ENCODE measurements around the gene TCF12. TPM values are rescaled to one million over a fixed set of nuclear protein-coding genes. Genes with fewer than 3 reads are reported as not detected.

Gene TCF12
- total RNA-seq, 2 experiments from 2014 or later = 63.7 to 64.6 TPM

GRCh38 chr15:57253082-57253481 is 334.6 kb downstream of the TCF12 start:
- H3K4me1 Mint-ChIP-seq (ENCODE audit: low read depth) = no peaks in the 10 kb centered on the region

DNA sequence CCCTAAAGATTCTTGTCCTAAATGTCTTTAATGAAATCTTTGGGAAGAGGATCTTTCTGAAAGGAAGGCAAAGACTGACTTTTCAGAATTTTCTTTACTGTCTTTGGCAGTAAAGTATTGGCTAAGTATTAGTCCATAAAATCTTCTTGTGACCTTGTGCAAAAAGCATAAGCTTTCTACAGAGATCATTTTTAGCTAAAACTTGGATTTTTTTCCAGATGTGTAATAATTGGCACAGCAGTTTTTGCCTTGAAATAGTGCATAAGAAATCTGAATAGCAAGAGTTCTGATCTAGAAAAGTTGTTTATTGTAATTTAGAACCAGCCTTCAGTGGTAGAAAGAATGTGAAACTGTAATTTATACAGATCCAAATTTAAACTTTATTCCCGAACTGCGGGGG is 335.1 kb downstream of the TCF12 start:
- no peaks in the 10 kb centered on the region for H3K27me3 Mint-ChIP-seq
- no peak overlapping the region for H3K4me3 Mint-ChIP-seq
- H3K27ac Mint-ChIP-seq = no peak overlapping the region
- peaks cover 16% of the 10 kb centered on the region for H3K36me3 Mint-ChIP-seq
- CTCF ChIA-PET = no interaction called here
- H3K4me1 Mint-ChIP-seq (ENCODE audit: low read depth) = no peaks in the 10 kb centered on the region
- H3K9me3 Mint-ChIP-seq = no peaks in the 10 kb centered on the region
- POLR2A ChIA-PET = no interaction called here
- intact Hi-C loops (cut with micrococcal nuclease) = no loop called here
- no peak for DNase-seq

More at GRCh38 chr15:57253082-57253481, 334.6 kb downstream of the TCF12 start:
- intact Hi-C loops (cut with micrococcal nuclease) = no loop called here
- no peak overlapping the region for H3K27ac Mint-ChIP-seq
- ChIA-PET CTCF (no interaction called here), POLR2A (no interaction called here)
- DNase-seq = no peak
- H3K36me3 Mint-ChIP-seq = peaks cover 16% of the 10 kb centered on the region
- no peaks in the 10 kb centered on the region for H3K9me3 Mint-ChIP-seq
- H3K27me3 Mint-ChIP-seq = no peaks in the 10 kb centered on the region
- no peak overlapping the region for H3K4me3 Mint-ChIP-seq

DNA sequence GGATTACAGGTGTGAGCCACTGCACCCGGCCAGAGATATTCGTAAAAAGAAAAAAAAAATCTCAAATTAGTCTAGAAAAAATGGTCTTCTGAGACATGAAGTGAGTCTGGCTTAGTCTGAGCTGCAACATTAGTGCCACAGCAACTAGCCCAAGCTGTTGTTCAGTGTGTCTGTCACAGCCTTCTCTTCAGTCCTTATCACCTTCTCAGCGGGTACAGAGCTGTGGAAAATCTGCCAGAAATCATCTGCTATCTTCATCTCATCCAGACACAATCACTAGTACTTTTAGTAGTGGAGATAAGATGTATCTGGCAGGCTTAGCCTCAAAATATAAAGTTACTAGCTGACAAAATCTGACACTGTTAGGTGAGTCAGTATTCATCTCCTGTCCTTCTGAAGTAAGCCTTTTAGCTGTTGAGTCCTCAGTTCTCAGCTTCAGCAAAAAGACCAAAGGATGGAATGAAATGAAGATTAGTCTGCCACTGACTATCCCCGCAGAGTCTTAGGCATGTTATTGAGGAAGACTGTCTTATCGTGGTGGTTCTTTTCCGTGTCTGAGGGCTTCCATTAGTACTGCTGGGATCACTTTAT is 337.4 kb downstream of the TCF12 start:
- H3K27ac Mint-ChIP-seq = no peak overlapping the region
- H3K4me3 Mint-ChIP-seq = no peak overlapping the region
- intact Hi-C loops (cut with micrococcal nuclease) = no loop called here
- no peak for DNase-seq
- no peaks in the 10 kb centered on the region for H3K9me3 Mint-ChIP-seq
- peaks cover 16% of the 10 kb centered on the region for H3K36me3 Mint-ChIP-seq
- CTCF ChIA-PET = no interaction called here
- POLR2A ChIA-PET = no interaction called here
- no peaks in the 10 kb centered on the region for H3K4me1 Mint-ChIP-seq (ENCODE audit: low read depth)
- H3K27me3 Mint-ChIP-seq = no peaks in the 10 kb centered on the region

DNA sequence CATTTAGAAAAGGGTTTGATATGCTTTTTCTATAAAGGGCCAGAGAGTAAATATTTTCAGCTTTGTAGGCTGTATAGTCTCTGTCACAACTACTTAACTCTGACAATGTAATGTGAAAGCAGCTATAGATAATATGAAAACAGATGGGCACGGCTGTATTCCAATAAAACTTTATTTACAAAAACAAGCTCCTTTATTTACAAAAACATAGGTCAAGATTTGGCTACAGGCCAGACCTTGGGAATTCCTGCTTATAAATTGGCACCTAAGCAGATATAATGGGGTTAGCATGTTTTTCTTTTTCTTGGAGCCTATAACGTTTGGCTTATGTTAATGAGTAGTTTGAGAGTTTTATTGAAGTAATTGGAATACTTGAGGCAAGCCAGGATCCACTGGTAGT is 338.5 kb downstream of the TCF12 start:
- no peaks in the 10 kb centered on the region for H3K27me3 Mint-ChIP-seq
- no peaks in the 10 kb centered on the region for H3K9me3 Mint-ChIP-seq
- H3K4me1 Mint-ChIP-seq (ENCODE audit: low read depth) = no peaks in the 10 kb centered on the region
- intact Hi-C loops (cut with micrococcal nuclease) = no loop called here
- H3K36me3 Mint-ChIP-seq = peaks cover 17% of the 10 kb centered on the region
- ChIA-PET CTCF (no interaction called here), POLR2A (no interaction called here)
- no peak for DNase-seq
- H3K4me3 Mint-ChIP-seq = no peak overlapping the region
- H3K27ac Mint-ChIP-seq = no peak overlapping the region

DNA sequence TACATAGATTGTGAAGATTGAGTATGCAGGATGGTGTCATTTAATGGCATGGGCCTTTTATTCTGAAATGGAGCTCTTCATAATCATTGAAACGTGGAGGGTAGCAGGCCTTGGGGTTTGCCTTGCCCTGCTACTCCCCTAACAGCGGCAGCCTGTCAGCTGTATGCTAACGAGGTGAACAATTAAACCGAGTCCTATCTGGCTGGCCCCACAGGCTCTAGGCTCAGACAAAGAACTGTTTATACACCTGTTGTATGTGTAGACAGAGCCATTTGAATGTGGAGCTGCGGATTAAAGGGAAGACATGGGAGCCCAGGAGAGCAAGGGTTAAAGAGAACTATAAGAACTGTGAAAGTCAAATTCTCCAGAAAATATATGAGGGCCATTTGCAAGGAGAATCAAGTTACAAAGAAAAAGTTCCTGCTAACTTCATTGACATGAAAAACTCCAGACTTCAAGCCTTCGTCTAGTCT is 341.2 kb downstream of the TCF12 start:
- Mint-ChIP-seq H3K4me3 (no peak overlapping the region), H3K36me3 (peaks cover 27% of the 10 kb centered on the region)

DNA sequence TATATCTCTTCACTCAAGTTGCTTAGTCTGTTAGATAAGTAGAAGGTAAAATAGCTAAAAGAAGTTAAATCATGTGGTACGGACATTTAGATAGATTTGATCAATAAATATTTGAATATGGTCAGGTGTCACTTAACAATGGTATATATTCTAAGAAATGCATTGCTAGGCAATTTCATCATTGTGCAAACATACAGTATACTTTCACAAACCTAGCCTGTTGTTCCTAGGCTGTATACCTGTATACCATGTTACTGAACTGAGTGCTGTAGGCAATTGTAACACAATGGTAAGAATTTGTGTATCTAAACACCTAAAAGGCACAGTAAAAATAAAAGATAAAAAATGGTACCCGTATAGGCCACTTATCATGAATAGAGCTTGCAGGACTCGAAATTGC is 345.1 kb downstream of the TCF12 start:
- DNase-seq = no peak
- CTCF ChIA-PET = interaction anchor here (0.8 kb wide), 1 partner anchor 10 kb away, joined by 4 read pairs; no protein-coding TSS in a partner anchor
- no peaks in the 10 kb centered on the region for H3K9me3 Mint-ChIP-seq
- POLR2A ChIA-PET = no interaction called here
- H3K27ac Mint-ChIP-seq = no peak overlapping the region
- H3K4me1 Mint-ChIP-seq (ENCODE audit: low read depth) = no peaks in the 10 kb centered on the region
- intact Hi-C loops (cut with micrococcal nuclease) = no loop called here
- no peak overlapping the region for H3K4me3 Mint-ChIP-seq
- H3K36me3 Mint-ChIP-seq = peaks cover 19% of the 10 kb centered on the region
- no peaks in the 10 kb centered on the region for H3K27me3 Mint-ChIP-seq

More for the DNA sequence above, 341.2 kb downstream of the TCF12 start:
- ChIA-PET CTCF (interaction anchor here (1.6 kb wide), 1 partner anchor 47 kb away, joined by 4 read pairs; no protein-coding TSS in a partner anchor), POLR2A (no interaction called here)
- no peak overlapping the region for H3K27ac Mint-ChIP-seq
- no peaks in the 10 kb centered on the region for H3K9me3 Mint-ChIP-seq
- intact Hi-C loops (cut with micrococcal nuclease) = no loop called here
- no peaks in the 10 kb centered on the region for H3K4me1 Mint-ChIP-seq (ENCODE audit: low read depth)
- no peak for DNase-seq
- H3K27me3 Mint-ChIP-seq = no peaks in the 10 kb centered on the region

- intact Hi-C loops (cut with micrococcal nuclease) = no loop called here
- Mint-ChIP-seq H3K9me3 (no peaks in the 10 kb centered on the region), H3K4me1 (ENCODE audit: low read depth) (no peaks in the 10 kb centered on the region), H3K36me3 (peaks cover 30% of the 10 kb centered on the region), H3K4me3 (no peak overlapping the region), H3K27ac (no peak overlapping the region), H3K27me3 (no peaks in the 10 kb centered on the region)
- no peak for DNase-seq
- ChIA-PET CTCF (no interaction called here), POLR2A (no interaction called here)
Measured at GRCh38 chr15:57272771-57273357, 354.4 kb downstream of the TCF12 start.

DNA sequence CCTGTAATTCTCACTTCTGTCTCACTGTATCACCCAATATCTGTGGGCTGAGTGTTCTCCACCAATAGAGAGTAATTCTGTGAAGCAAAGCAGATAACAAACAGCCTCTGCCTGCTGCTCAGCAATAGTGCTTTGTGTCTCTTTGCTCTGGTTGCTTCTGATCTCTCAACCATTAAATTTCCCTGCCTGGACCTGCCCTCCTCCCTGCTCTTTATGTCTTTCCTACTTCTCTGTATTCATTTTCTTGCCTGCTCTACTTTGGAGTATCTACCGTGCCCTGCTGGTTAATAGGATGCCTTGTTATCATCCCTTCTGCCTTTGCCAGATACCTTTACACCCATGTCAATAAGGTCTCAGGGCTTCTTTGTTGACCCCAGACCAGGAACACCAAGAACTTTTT is 355.0 kb downstream of the TCF12 start:
- ChIA-PET POLR2A (no interaction called here), CTCF (interaction anchor here (0.7 kb wide), 1 partner anchor 9 kb away, joined by 4 read pairs; no protein-coding TSS in a partner anchor)
- no peaks in the 10 kb centered on the region for H3K9me3 Mint-ChIP-seq
- H3K4me1 Mint-ChIP-seq (ENCODE audit: low read depth) = no peaks in the 10 kb centered on the region
- peaks cover 32% of the 10 kb centered on the region for H3K36me3 Mint-ChIP-seq
- DNase-seq = no peak
- intact Hi-C loops (cut with micrococcal nuclease) = no loop called here
- no peaks in the 10 kb centered on the region for H3K27me3 Mint-ChIP-seq
- H3K4me3 Mint-ChIP-seq = no peak overlapping the region
- no peak overlapping the region for H3K27ac Mint-ChIP-seq

DNA sequence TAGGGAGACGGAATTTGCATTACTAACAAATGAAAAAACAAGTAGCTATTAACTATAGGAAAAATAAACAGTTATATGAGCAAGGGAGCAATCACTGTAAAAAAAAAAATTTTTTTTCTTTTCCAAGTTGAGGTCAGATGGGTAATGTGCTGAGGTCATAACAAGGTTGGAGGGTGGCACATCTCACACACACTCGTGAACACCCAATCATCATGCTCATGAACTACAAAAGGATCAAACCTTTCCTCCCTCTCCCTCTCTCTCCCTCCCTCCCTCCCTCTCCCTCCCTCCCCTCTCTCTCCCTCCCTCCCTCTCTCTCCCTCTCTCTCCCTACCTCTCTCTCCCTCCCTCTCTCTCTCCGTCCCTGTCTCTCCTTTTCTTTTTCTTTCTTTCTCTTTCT is 360.0 kb downstream of the TCF12 start:
- intact Hi-C loops (cut with micrococcal nuclease) = no loop called here
- no peak for DNase-seq
- H3K27me3 Mint-ChIP-seq = no peaks in the 10 kb centered on the region
- peaks cover 40% of the 10 kb centered on the region for H3K36me3 Mint-ChIP-seq
- ChIA-PET CTCF (no interaction called here), POLR2A (no interaction called here)
- no peaks in the 10 kb centered on the region for H3K4me1 Mint-ChIP-seq (ENCODE audit: low read depth)
- H3K27ac Mint-ChIP-seq = no peak overlapping the region
- H3K4me3 Mint-ChIP-seq = no peak overlapping the region
- H3K9me3 Mint-ChIP-seq = no peaks in the 10 kb centered on the region

- Mint-ChIP-seq H3K4me1 (ENCODE audit: low read depth) (no peaks in the 10 kb centered on the region), H3K27me3 (no peaks in the 10 kb centered on the region), H3K36me3 (peaks cover 34% of the 10 kb centered on the region), H3K4me3 (no peak overlapping the region), H3K9me3 (no peaks in the 10 kb centered on the region), H3K27ac (no peak overlapping the region)
- ChIA-PET CTCF (no interaction called here), POLR2A (no interaction called here)
- DNase-seq = no peak
- intact Hi-C loops (cut with micrococcal nuclease) = no loop called here
Measured at GRCh38 chr15:57280464-57280863, 362.0 kb downstream of the TCF12 start.

- intact Hi-C loops (cut with micrococcal nuclease) = no loop called here
- H3K4me1 Mint-ChIP-seq (ENCODE audit: low read depth) = no peaks in the 10 kb centered on the region
- peaks cover 34% of the 10 kb centered on the region for H3K36me3 Mint-ChIP-seq
- ChIA-PET POLR2A (no interaction called here), CTCF (no interaction called here)
- H3K4me3 Mint-ChIP-seq = no peak overlapping the region
- no peak for DNase-seq
- no peak overlapping the region for H3K27ac Mint-ChIP-seq
- no peaks in the 10 kb centered on the region for H3K9me3 Mint-ChIP-seq
- no peaks in the 10 kb centered on the region for H3K27me3 Mint-ChIP-seq
Measured at GRCh38 chr15:57281321-57281720, 362.9 kb downstream of the TCF12 start.

DNA sequence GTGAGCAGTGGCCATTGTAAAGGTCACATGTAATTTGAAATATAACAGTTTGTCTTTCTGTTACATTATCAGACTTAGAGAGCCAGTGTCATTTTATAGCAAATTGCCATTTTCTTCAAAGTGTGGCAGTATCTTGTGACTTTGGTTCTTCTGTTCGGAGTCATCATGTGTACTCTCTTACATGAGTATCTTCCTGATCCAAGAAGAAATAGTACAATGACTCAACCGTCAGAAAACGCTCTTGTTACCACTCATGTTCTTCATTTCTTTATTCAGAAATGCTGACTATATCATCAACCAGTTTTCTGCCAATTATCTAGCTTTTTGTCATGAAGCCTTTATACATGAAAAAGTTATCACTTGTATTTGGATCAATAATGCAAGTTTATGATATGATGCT is 364.2 kb downstream of the TCF12 start:
- Mint-ChIP-seq H3K4me1 (ENCODE audit: low read depth) (no peaks in the 10 kb centered on the region), H3K27ac (no peak overlapping the region), H3K36me3 (peaks cover 43% of the 10 kb centered on the region), H3K9me3 (no peaks in the 10 kb centered on the region), H3K4me3 (no peak overlapping the region), H3K27me3 (no peaks in the 10 kb centered on the region)
- POLR2A ChIA-PET = interaction anchor here (0.7 kb wide), 1 partner anchor 291 kb away, joined by 3 read pairs; no protein-coding TSS in a partner anchor
- no peak for DNase-seq
- CTCF ChIA-PET = no interaction called here
- intact Hi-C loops (cut with micrococcal nuclease) = no loop called here

GRCh38 chr15:57283774-57284503 is 365.5 kb downstream of the TCF12 start:
- no peak overlapping the region for H3K27ac Mint-ChIP-seq
- H3K9me3 Mint-ChIP-seq = no peaks in the 10 kb centered on the region
- no peak for DNase-seq
- H3K4me1 Mint-ChIP-seq (ENCODE audit: low read depth) = no peaks in the 10 kb centered on the region
- intact Hi-C loops (cut with micrococcal nuclease) = no loop called here
- ChIA-PET POLR2A (no interaction called here), CTCF (no interaction called here)
- no peak overlapping the region for H3K4me3 Mint-ChIP-seq
- no peaks in the 10 kb centered on the region for H3K27me3 Mint-ChIP-seq
- peaks cover 47% of the 10 kb centered on the region for H3K36me3 Mint-ChIP-seq
